Stimulated activated CD4-positive, alpha-beta T cell treated with anti-CD3 and anti-CD28 coated beads, Interleukin-15, amount 100 ng/mL, for 24 hours (primary cell): ENCODE results near the gene CD63.

Source experiments
- DNase-seq: peaks from one replicate; pipeline ENCODE4 v3.0.0-alpha.2; 2020

CD63 gene

DNA sequence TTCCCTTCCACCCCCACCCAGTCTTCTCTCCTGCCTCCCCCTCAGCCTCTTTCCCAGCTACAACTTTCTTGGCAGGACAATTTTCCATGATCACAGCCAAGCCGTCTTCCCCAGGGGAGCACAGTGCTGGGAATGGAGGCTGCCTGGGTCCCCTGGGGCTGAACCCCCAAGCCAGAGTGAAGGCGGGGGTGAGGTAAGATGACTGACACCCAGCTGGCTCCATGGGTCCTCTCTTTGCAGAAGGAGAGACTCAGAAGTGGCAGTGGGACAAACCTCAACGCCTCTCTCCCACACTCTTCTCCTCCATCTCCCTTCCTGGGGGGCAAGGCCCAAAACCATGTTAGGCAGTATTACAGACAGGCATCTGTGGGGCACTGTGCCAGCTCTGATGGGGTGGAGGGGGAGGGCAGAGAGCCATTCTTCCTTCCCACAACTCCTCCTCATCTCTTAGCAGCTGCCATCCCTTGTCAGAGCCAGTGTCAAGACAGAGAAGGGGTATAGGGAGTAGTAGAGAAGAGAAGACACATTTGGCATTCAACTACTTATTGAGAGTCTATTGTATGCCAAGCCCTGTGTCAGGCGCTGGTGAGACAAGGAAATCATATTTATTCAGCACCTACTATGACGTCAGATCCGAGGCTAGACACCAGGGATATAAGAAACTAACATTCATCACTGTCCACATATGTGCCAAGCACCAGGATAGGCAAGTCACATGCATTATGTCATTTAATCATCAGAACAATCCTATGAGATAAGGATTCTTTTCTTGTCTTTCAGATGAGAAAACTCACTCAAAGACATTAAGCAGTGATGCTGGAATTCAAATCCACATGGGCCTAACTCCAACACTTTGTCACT, 24.7 kb downstream of the CD63 start:
- DNase-seq = no peak

DNA sequence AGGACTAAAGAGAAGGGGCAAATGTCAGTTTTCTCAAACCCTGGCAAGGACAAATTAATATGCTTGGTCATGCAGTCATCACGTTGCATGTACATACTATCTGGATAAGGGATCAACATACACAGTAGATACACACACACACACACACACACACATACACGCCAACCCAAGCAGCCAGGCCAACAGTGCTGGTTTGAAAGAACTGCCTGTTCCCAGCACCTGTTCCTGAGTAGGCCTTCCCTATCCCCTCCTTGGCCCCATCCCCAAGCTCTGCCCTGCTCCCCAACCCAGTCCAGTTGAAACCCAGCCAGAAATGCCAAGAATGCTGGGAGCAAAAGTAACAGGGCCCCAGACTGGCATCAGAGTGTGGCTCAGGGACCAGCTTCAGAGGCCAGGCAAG, 25.5 kb downstream of the CD63 start:
- DNase-seq = no peak

DNA sequence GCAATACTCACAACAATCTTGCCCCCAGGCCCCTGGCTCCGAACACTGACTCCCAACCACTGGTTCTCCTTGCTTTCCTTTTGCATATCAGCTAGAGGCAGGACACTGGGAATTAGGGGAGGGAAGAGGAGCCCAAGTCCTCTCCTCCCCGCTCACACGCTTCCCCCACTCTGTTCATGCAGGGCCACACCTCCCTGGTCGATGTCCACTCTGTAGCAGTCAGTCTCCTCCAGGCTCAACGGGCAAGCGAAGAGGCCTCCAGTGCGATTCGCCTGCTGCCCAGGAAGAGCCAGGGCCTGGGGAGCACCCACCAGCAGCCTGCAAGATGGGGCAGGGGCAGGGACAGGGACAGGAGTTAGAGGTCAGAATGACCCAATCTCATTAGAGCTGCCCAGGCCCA, 25.9 kb downstream of the CD63 start:
- DNase-seq = no peak

DNA sequence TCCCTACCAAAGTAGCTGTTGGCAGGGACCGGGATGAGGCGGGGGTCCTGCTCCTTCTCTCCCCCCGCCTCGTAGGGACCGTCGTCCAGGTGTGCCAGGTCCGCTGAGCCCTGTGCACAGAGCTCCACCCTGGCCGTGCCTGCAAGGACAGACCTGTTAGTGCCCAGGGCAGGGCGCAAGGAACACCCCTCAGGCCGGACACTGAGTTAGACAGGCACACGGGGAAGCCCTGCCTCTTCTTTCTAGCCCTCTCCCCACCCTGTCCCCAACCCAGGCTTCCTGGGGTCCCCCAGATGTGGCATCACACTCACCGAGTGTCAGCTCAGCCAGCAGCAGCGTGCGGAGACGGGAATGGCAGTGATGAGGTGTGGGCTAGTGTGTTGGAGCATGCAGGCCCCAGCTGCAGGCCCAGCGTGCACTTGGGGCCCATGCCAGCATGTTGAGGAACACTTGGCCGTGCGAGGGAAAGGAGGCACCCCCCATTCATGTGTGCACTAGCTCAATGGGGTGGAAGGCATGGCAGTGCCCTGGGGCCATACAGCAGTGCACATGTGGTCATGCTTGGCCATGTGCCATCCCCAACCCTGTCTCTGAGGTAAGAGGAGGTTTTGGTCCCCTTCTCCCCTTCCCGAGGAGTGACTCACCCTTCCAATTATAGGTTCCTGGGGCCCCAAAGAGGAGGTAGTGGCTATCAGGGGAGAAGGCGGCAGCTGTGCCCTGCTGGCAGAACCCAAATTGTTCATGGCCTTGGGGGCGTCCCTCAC, 28.4 kb downstream of the CD63 start:
- DNase-seq = no peak

DNA sequence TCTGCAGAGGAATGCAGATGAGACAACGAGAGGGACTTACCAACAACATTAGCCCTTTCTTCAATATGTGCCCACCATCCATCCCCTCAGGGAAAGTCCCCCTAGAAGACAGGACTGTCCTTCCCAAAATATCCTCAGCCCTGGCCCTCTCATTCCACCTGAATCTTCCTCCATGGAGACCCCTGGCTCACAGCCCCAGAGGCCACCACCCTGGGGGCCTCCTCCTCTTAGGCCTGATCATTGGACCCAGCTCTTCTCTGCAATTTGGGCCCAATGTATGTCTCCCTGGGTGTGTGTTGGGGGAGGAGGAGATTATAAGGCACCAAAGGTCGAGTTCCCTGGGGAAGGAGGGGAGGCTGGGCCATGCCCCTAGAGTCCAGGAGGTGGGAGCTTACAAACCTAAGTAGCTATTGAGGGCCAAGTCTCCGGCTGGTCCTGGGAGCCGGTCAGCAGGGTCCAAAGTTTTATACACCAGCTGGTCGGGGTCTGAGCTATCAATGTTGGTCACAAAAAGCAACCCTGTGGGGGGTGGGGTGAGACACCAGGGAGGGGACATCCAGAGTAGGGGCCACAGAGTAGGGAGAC, 29.2 kb downstream of the CD63 start:
- DNase-seq = no peak

DNA sequence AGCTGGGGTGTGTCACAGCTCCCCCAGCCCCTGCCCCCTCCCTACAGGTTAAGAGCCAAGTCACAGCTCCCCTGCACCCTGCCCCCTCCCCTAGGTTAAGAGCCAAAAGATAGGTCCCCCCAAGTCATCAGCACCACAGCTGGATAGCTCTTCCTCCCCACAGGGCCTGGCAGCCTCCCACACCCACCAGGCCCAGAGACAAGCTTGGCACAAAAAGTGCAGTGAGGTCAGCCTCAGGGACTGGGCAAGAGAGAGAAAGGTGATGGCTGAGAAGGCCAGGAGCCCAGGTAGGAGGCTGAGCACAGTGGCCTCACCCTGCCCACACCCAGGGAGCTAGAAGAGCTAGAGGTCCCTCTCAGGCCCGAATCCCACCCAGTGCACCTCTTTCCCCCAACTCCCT, 29.8 kb downstream of the CD63 start:
- DNase-seq = no peak

DNA sequence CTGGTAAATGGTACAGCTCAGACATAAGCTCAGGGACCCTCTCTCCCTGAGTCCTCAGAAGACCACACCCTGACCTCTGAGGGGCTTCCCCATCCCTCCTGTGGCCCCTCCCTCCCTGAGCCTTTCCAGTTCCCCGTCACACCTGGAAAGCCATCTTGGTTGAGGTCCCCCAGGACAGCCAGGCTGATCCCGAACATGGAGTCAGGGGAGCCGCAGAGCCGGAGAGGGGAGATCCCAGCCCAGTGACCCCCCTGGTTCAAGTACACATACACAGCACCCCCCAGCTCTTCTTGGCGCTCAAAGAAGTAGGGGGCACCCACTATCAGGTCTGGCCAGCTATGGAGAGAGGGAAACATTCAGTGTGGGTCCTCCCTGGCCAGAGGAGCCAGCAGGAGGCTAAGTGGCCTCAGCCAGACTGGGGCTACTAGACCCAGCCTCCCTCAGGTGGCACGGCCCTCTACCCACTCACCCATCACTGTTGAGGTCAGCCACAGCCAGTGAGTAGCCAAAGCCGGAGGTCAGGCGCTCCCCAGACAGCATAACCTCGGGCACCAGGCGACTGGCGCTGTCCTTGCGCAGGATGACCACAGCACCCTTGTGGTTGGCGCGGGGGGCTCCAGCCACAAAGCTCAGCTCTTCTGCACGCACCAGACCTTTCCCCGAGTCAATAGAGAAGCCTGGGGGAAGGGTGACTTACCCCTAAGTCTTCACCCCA, 30.4 kb downstream of the CD63 start:
- DNase-seq = no peak

DNA sequence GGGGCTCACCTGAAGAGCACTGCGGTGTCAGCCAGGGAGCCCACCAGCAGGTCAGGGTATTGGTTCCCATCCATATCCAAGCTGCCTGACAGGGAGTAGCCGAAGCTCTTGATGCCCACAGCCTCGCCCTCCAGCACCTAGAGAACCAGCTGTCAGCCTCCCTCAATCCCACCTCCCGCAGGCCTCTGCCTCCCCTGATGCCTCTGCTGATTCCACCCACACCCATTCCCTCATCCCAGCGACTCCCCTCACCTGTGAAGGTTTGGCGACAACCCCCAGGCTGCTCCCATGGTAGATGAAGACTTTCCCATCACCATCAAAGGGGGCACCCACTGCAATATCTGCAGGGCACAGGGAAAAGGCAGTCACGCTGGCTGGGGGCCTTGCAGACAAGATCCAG, 31.1 kb downstream of the CD63 start:
- no peak for DNase-seq

DNA sequence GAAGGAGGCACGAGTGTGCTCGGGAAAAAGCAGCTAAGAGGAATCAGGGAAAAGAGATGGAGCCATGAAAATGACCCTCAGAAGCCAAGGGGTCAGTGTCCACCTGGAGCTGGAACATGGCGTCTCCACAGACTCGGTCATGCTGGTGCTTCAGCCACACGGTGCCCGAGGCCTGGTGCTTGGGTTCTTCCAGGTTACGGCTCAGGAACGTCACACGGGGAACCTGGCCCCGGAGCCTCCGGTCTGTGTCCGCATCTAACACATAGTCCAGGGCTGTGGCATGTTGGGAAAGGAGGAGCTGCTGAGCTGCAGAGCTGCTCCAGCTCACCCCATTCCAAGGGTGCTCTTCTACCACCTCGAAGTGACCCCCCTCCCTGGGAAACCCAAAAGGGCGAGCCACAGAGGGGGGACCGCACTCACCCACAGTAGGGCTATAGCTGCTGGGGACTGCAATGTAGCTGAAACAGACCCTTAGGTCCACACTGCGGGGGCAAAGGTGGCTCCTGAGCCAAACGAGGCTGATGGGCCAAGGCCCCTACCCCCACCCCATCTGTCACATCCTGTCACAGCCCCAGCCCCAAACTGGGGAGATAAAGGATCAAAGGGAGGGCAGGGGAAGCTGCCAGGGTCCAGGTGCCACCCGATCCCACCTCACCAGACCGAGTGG, 31.9 kb downstream of the CD63 start:
- DNase-seq = no peak

DNA sequence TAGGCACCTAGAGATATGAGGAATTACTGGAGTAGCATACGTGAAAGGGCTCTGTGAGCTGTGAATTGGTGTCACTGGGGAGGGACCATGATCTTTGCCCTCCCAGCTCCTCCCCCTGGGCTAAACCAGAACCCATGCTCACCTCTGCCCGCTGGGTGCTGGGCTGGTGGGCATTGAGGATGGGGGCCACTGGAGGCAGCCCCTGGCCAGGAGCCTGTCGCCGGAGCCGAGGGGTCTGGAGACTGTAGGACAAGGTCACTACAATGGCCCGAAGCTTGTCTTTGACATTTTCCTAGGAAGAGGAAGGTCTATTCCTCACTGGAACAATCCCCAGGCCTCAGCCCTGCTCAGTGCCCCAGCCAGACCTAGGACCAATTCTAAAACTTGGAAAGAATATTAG, 32.7 kb downstream of the CD63 start:
- DNase-seq = no peak

DNA sequence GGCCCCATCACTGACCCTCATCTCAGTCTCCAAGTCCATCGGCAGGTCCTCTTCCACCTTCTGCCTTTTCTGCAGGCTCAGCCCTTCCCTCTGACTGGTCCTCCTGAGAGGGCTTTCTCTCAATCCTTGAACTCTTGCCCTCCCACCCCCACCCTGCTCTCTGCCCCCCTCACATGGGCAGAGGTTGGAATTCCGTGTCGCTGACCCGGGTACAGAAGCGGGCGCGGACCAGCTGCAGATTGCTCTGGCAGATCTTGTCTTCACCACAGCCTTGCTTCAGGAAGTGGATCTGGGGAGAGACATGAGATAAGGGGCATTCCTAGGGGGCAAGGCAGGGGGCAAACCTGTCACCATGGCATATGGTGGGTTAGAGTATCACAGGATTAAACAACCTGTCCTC, 33.5 kb downstream of the CD63 start:
- DNase-seq = no peak

DNA sequence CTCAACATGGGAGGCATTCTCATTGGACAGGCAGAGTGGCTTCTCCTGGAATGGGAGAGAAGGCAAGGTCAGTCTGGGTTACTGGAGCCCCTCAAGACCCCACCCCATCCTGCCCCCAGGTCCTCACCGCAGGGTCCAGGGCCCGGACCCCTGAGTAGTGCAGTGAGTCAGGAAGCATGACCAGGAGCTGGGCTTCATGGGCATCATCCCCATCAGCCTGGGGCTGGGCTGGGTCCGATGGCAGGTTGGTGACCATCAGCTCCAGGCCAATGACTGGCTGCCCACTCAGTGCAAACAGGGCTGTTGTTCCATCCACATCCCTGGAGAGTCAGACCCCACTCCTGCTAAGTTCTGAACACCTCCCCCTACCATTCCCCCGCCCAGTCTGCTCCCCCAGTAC, 34.2 kb downstream of the CD63 start:
- no peak for DNase-seq

DNA sequence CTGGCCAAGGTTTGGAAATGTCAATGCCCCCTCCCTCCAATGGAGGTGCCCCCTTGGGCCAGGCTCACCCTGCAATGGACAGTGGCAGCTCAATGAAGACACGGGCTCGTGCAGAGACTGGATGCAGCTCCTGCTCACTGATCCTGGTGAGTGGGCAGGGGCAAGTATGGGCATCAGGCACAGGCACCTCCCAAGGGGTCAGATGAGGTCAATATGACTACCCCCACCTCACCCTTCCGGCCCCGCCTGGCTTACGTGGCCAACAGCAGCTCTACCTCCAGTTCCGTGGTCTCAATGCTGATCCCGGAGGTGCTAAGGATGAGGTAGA, 34.7 kb downstream of the CD63 start:
- no peak for DNase-seq

DNA sequence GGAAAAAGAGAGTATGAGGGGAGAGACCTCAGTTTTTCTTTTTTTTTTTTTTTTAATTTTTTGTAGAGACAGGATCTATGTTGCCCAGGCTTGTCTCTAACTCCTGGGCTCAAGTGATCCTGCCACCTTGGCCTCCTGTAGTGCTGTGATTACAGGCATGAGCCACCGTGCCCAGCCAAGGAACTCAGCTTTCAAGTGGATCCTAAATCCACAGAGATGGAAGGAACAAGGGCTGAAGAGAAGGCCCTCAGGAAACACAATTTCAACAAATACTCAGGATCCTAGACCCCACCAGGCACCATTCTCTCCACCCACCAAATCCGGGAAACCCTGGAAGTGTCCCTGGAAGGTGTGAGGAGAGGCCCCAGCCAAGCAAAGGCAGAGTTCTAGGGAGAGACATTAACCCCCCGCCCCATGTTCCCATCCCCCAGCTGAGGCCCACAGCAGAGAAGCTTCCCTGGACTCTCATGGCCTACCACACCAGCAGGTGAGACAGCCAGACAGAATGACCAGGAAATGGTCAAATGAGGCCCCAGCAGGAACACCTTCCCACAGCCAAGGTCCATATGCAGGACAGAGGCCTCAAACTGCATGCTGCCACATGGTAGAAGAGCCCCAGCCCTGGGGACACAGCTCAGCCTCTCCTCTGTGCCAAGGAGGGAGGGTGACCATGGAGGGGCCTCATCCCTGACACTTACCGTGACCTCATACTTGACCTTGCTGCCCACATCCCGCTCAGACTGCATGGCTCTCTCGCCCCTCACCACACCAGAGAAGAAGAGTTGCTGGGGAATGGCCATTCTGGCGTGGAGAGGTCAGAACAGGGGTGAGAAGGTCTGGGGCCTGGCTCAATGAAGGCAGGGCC, 35.3 kb downstream of the CD63 start:
- DNase-seq = no peak

DNA sequence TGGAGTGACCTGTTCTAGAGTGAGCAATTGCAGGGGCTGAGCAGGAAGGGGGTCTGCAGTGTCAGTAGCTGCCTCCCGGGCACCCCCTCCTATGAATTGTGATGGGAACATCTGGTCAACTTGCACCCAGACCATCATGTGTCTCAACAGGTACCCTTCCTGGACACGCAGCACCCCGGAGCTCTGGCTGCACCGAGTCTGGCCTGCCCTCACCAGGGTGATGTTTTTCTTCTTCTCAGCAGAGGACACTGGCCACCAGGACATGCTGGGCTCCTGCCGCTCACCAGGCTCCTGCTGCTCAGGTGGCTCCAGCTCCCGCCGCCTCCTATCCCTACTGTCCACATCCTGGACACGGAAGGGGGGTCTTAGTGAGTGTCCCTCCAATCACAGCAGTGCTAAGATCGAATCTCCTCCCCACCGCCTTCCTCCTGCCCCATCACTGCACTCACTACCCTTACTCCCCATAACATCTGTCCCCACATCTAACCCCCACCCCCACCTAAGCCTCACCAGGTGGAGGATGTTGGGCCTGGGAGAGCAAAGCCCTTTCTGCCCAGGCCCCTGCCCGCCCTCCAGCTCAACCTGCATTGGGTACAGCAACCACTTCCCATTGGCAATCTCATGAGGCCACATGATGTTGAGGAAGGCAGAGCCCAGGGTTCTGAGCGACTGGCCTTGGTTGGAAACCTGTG, 36.0 kb downstream of the CD63 start:
- DNase-seq = no peak

DNA sequence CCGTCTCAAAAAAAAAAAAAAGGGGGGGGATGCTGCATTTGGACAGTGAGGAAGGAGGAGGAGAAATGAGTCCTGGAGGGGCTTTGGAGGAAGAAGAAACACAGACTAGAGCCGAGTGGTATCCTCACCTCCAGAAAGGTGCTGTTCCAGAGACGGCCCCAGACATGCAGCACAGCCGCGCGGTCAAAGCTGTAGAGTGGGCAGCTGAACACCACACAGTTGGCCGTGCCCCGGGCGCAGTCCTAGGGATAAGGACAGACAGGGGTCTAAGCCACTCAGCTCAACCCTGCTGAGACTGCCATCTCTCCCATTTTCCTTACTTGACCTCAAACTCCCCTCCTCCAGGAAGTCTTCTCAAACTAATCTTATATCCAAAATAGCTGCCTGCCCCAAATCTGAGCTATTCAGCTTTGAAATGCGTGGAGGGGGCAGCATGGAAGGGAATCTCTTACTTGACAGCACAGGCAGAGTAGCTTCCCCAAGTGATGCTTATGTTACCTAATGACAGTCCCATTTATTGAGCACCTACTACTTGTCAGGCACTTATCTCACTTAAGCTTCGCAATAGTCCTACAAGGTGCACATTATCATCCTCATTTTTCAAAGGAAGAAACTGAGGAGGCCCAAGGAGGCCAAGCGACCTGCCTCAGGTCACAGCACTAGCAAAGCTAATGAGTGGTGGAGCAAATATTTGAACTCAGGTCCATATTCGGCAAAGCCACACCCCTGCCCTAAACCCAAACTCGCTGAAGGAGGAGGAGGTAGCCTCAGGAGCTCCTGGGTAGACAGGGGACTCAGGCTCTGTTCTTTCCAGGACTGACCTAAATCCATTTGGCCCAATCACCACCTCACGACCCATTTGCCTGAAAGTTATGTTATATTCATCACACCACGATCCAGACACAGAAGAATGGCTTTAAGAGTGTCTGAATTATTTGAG, 39.8 kb downstream of the CD63 start:
- no peak for DNase-seq

DNA sequence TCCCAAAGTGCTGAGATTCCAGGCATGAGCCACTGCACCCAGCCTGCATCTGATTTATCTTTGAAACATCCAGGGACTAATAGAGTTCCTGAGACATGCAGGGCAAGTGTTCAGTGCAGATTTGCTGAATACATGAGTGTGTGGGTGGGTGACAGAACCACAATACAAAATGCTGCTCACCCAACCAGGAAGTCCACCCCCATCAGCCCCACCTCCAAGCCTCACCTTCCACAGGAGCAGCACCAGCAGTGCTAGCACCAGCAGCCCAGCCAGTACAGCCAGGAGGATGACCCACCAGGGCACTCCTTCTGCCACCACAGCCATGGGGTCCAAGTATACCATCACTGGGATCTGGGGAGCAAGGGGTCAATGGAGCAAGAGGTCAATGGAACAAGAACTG, 41.1 kb downstream of the CD63 start:
- peak; percentile 60 for DNase-seq

DNA sequence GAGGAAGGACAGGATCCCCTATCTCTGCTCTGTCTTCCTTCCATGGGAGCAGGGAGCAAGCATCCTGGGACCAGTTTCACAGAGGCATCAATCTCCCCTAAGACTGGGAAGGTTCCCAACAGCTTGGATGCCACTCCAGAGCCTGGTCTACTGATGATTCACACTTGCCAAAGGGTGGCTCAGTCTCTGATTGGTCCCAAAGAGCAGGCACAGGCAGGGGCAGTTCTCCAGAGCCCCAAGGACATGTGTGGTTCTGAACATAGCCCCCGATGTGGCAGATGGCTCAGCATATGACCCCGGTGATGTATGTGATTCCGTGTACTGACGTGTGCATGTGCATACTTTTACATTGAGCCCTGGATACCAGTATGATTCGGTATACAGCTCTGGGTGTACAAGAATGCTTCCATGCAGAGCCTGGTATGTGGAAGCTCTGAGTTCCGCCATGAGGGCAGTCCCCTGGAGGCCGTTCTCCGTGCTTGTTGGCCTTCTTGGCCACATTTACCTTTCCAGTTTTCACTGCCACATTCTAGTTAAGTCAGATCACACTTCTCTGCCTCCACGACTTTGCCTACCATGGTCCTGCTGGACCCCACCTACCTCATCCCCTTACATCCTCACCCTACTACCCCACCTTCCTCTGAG, 42.3 kb downstream of the CD63 start:
- no peak for DNase-seq

DNA sequence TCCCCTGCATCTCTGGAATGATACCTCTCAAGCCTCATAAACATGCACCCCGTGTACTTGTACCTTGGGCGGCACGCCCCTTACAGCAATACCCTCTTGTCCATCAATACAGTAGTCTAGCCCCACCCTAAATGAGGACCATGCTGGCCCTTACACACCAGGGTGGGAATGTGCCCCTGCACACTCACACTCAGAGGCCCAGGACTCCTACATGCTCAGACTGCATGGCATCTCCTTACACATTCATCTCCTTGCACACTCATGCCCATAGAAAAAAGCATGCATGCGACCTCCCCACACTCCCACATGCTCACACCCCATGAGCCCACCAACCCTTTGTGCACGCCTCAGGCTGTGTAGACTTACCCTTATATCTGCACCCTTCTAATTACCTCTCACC, 43.1 kb downstream of the CD63 start:
- no peak for DNase-seq
